SK-MEL-5 (cell line): ENCODE results near the gene VPS37B. TPM values are rescaled to one million over a fixed set of nuclear protein-coding genes. Genes with fewer than 3 reads are reported as not detected.

Experiments
- total RNA-seq: library from RNA; depleted of rRNA; stranded (reverse); fragments of >200 nt; shearing (Covaris generic); gene quantifications from 2 replicates; pipeline ENCODE4 v1.2.3, GENCODE V29; 2014; rRNA removed

VPS37B gene
- total RNA-seq, 1 experiment from 2014 or later: 39.3 TPM

Other genes starting within 250 kb of the VPS37B start
- gene HCAR2, start 192.8 kb downstream of the VPS37B start, total RNA-seq: not detected in 2 replicates
- not detected in 2 replicates for gene HCAR3, start 179.3 kb downstream of the VPS37B start, total RNA-seq
- not detected in 2 replicates for gene HCAR1, start 165.3 kb downstream of the VPS37B start, total RNA-seq
- gene DENR, start 143.3 kb downstream of the VPS37B start, total RNA-seq: 59.4 and 63.1 TPM in 2 replicates
- 1.5 TPM in 2 replicates for gene CCDC62, start 121.6 kb downstream of the VPS37B start, total RNA-seq
- 30.7 and 52.7 TPM in 2 replicates for gene HIP1R, start 60.7 kb downstream of the VPS37B start, total RNA-seq
- gene ABCB9, start 70.3 kb upstream of the VPS37B start, total RNA-seq: 8.3 and 11.8 TPM in 2 replicates
- gene OGFOD2, start 79.1 kb upstream of the VPS37B start, total RNA-seq: 12.2 and 15.0 TPM in 2 replicates
- gene ARL6IP4, start 84.6 kb upstream of the VPS37B start, total RNA-seq: 128 and 148 TPM in 2 replicates